ENCODE results near the gene SETX.

SETX gene

DNA sequence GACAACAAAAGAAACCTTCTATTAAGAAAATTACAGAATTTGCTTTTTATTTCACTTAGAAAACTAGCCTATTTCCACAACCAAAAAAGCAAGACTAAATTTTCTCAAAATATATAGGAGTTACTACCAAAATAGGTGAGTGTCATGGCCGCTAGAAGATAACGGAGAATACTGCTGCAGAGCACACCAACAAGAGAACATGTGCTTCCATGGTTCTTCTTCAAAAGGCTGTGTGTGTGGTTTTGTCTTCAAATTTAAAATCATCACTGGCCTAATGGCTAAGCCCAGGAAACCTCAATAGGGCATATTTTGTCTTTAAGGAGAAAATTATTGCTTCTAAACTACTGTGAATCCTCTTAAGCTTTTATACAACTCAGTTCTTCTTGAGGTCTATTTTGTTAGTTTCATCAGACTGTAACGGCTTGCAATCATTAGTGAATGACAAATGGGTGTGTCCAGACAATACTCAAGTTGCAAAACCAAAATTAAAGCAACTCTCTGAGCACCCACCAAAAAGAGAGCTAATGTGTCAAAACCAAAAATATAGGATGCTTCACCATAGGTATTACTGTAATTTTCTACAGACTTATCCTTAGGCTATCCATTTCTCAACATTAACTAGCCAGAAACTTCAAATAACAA is 3.3 kb downstream of the SETX start:
- no peak for DNase-seq

DNA sequence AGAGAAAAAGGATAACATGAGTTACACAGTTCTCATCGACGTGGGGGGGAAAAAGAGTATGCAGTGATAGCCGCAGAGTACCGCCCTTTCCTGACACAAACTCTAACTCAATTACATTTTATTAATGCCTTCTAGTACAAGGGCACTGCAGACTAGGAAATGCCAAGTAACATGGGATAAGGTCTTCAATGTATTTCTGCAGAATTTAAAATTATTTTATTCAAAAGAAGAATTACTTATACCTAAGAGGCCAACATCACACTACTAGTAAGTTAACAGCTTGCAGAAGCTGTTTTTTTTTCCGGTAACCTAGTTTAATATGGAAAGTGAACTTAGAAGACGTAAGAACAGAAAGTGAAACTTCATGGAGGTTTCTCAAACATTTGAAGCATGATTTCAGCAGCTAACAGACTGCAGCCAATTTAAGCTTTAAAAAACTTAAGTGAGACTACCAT is 3.9 kb downstream of the SETX start:
- DNase-seq: no peak

DNA sequence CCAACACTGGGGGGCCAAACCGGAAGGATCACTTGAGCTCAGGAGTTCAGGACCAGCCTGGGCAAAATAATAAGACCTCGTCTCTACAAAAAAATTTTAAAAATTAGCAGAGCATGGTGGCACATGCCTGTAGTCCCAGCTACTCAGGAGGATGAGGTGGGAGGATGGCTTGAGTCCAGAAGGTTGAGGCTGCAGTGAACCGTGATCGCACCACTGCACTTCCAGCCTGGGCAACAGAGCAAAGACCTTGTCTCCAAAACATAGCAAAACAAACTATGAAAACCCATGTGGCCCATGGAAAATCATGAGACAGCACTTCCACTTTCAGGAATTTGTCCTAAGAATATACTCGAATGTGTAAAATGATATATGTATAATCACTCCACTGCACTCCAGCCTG is 6.1 kb downstream of the SETX start:
- no peak for DNase-seq

DNA sequence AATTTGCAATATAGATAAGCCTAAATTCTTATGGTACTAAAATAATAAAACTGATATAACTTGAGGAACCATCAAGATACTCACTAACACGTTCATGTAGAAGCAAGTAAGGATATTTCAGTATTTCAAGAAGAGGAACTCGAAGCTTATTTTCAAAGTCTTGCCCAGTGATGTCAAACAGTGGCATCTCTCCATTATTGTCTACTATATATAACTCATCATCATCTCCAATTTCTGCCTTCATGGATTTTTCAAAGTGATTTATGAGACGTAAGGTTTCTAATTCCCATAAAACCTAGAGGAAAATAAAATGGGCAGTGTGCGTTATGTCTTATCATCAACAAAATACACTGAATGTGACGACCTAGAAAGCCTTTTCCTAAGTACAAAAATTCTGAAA is 8.6 kb downstream of the SETX start:
- no peak for DNase-seq

DNA sequence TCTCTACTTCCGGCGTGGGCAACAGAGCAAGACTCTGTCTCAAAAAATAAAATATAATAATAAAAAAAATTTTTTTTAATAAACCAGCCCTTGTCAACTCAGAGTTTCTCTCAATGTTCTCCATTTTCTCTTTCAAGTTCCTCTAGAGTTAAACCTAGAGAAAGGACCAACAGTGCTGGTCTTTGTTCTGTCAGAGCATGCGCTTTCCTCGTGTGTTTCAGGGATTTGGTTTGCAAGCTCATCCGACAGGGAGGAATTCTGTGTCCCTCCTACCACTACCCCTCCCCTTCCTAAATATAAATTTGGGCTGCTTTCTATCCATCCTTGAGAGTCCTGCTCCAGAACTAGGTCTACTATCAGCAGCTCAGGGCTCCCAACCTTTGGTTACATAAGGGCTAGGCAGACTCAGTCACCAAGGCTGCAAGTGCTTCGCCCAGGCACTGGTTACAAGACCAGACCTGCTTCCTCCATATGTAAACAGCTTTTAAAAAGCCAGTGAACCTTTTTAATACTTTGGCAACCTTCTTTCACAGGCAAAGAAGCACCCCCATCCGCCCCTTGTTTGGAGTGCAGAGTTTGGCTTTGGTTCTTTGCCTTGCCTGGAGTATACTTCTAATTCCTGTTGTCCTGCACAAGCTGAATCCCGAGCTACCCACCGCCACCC is 13.5 kb downstream of the SETX start:
- peak in 25 of 51 donors; percentile 3 to 64 (median 26) for DNase-seq

DNA sequence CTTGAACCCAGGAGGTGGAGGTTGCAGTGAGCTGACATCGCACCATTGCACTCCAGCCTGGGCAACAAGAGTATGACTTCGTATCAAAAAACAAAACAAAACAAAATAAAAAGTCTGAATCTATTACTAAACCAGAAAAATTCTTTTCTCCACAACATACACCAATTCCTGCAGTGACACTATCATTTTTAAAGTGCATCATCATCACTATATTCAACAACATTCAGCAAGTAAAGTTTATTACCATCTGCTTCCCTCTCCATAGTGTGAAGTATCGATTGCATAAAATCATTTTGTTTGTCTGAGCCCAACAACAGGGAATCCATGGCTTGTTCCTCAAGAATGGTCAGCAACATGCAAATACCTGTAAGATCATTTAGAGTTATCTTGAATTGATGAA is 20.4 kb downstream of the SETX start:
- DNase-seq: no peak

DNA sequence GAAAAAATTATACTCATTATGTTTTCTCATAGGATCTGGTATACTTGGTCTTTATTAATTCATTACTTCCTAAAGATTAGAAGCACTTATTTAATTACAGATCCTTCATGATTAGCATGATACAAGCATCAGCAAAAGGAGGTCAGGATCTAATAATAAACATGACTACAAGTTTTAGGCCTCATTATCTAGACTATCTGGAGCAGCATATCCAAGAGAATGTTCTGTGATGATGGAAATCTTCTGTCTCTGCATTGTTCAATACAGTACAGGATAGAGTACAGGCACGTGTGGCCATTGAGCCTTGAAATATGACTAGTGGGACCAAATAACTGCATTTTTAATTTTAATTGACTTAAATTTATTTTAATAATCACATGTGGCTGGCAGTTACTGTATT is 21.2 kb downstream of the SETX start:
- no peak for DNase-seq

DNA sequence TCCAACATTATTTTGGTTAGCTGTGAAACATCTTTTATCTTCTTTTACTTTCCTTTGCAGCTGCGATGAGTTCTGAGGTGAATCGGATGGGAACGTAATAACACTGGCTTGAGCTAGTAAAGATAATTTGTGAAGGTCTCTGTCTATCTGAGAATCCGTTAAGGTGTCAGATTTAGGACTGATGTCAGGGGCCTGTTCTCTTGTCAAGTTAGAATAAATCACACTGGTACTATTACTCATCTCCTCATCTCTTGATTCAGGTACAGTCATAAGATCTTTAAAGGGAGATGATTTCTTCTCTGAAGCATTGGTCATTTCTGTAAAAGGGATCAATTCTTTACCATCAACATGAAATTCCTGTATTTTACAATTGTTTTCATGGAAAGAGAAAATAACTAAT is 26.2 kb downstream of the SETX start:
- DNase-seq: no peak

DNA sequence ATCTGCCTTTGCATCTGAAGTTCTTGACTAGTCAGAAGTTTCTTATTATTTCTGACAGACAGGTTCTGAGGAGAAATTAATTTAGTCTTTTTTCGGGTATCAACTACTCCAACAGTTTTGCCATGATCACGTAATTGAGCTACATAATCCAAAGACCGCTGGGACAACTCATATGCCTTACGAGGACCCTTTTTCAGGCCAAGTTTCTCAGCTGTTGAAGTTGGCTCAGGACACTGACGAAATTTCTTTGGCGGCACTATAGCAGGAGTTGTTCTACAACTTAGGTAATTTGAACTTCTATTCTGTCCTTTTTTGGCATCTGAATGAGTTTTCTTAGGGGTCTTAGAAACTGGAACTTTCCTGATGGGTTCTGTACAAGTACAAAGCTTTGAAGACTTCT is 27.2 kb downstream of the SETX start:
- no peak for DNase-seq

DNA sequence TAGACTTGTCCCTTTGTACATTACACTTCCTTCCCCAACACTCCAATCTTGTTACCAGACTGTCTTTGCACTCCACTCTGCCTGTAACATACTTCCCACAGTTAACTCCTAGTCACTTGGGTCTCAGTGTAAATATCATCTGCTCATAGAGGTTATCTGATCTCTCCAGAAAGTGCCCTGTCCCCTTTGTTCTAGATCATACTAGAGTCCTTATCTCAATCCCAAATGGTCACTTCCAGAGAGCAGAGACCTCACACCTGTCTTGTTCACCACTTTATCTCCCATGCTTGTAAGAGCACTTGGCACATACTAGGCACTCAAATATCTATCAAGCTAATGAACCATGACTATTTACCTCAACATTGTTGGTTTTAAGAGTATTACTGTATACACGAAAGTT is 30.4 kb downstream of the SETX start:
- DNase-seq: no peak

DNA sequence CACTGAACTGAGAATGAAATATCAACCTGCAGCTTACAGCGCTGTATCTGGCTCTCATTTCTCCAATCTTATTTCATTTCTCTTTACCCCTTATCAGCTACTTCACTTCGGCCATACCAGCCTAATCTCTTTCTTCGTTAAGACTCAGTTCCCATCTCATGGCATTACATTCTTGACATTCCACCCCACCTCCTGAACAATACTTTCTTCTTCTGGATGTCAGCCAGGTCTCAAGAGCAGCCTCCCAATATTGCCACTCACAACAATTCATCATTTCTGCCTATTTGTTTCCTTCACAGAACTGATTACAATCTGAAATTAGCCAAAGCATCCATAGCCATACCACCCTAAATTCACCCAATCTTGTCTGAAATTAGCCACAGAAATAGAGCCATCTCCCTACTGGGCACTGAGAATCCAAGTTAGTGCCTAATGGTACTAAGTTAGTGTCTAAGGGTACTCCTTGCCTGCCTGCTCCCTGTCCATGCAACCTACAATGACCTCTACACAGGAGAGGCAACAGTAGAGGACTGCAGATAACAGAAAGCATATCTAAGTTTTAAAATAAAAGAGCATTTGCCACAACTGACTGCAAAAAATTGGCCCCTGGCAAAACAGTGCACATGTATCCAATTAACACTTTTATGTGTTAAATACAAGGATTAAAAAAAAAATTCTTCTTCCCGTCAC is 35.2 kb downstream of the SETX start:
- DNase-seq: no peak

DNA sequence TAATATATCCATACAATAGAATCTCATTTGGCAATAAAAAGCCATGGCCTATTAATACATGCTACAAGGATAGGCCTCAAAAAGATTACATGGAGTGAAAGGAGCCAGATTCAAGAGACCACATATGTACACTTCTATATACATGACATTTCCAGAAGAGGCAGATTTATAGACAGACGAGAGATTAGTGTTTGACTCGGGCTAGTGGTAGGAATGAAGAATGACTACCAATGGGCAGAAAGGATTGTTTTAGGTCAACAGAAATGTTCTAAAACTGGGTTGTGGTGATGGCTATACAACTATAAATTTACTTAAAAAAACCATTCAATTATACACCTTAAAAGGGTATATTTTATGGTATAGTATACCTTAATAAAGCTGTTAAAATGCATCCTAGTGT is 41.9 kb downstream of the SETX start:
- DNase-seq: no peak

DNA sequence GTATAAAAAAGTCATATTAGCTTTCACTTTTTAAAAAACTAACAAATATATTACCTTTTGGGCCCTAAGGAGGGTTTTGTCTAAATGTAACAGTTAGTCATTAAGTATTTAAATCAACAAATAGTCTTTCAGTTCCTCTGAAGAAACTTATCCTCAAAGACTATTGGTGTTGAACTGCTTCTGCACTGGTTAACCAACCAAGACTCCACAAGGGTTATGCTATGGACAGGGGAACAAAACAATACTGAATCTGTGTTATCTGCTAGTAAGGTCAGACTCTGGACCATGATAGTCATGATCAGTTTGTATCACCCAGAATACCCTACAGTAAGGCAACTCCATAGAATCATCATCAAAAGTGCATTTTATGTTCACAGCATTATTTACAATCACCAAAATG is 42.4 kb downstream of the SETX start:
- no peak for DNase-seq

DNA sequence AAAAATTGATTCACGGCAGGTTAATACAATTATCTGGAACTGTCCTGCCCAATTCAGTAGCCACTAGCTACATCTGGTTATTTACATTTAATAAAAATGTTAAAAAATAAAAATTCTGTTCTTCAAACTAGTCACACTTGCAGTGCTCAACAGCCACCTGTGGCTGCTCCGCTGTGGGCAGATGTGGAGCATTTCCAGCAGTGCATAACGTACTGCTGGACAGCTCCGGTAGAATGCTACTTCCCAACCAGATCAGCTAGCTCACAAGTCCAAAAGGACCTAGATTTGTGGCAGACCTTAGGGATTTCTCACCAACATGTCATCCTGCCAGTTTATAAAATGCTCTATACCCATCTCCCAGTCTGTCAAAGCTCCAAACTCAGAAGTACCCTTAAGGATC is 42.8 kb downstream of the SETX start:
- DNase-seq: no peak

DNA sequence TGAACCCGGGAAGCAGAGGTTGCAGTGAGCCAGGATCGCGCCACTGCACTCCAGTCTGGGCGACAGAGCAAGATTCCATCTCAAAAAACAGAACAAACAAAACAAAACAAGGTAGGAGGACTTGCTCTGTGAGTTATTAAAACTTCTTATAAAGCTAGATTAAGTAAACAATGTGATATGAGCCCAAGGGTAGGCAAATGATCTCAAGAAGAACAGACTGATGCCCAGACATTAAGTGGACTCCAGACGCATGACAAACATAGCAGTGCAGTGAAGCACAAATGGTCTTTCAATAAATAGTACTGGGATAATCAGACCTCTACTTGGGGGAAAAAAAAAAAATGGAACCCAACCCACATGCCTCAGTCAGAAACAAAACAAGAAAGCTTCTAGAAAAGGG is 45.7 kb downstream of the SETX start:
- DNase-seq: no peak

DNA sequence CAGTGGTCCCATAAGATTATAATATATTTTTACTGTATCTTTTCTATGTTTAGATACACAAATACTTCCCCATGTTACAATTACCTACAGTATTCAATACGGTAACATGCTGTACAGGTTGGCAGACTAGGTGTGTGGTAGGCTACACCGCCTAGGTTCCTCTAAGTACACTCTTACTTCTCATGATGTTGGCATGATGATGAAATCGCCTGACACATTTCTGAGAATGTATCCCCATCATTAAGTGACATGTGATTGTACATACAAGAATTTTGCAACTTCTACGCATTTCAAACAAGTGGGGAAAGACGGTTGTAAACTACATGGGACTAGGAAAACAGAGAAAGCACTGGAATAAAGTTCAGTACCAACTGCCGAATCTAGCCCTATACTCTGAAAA is 53.3 kb downstream of the SETX start:
- DNase-seq: no peak

DNA sequence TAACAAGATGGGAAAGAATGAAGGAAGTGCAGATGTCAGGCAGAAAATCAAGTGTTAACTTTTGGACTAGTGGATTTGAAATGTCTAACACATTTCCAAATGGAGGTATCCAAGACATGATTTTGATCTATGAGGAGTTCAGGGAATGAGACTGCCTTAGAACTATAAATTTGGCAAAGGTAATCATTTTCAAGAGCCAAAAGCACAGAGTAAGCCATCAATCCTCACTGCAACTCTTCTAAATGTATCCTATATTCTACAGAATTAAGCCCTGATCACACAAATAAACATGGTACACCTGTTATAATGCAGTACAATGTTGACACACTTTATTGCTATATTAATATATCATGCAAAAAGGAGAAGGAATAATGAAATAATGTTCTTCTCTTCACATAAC is 55.6 kb downstream of the SETX start:
- no peak for DNase-seq

DNA sequence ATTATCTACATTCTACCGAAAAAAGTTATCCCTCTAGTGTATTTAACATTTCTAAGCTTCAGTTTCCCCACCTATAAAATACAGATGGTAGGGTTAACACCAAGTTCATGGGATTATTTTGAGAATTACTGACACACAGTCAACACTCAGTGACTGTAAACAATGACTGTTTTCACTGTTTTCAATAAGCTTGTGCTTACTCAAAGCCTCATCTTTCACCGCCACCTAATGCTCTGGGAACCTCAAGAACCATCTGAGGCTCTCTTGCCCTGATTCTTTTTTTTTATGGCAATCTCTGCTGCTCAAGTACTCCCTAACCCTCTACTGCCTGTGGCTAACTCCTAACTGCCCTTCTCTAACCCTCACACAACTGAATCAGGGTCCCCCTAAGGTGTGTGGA is 59.6 kb downstream of the SETX start:
- no peak for DNase-seq

DNA sequence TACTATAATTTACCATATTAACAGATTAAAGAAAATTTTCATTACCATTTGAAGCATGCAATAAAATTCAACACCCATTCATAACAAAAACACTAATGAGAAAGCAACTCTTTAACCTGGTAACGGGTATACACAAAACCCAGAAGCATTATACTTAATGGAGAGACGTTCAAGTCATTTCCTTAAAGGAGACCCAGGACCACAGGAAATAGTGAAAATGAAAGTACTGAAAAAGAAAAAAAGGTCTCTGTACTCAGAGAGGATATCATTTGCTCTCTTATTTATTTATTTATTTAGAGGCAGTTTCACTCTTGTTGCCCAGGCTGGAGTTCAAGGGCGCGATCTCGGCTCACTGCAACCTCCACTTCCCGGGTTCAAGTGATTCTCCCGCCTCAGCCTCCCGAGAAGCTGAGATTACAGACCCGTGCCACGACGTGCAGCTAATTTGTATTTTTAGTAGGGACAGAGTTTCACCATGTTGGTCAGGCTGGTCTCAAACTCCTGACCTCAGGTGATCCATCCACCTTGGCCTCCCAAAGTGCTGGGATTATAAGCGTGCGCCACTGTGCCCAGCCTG is 61.6 kb downstream of the SETX start:
- DNase-seq: no peak

DNA sequence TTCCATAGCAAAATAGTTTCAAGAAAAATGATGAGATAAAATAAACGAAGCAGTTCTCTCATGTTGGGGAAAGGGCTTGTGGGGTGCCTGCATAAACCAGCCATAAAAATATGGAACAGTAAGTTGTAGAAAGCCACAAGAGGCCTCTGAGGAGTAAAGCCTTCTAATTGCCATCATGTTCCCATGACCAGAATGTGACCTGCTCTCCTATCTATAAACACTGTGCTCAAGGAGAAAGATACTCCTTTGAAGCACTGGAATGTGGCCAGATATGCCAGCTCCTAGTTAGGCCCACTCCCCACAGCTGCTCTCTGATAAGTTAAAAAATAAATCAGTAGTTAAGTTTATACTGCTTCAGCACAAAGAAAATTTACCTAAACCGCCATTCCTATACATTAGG is 65.8 kb downstream of the SETX start:
- DNase-seq: no peak

DNA sequence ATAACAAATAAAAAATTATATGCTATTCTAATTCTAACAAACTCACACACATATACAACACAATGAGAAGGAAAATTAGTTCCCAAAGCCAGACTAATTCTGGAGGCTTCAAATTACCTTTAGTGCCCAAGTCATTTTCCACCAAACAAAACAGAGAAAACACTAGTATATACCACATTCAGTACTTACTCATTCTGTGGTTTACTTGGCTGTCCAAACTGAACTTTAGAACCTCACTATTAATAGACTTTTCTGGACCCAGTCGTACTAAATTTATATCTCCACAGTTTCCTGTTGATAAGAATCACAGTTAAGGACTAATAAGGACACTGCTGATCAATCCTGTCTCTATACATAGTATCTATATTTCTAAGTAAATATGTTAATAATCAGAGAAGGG is 66.4 kb downstream of the SETX start:
- DNase-seq: no peak

DNA sequence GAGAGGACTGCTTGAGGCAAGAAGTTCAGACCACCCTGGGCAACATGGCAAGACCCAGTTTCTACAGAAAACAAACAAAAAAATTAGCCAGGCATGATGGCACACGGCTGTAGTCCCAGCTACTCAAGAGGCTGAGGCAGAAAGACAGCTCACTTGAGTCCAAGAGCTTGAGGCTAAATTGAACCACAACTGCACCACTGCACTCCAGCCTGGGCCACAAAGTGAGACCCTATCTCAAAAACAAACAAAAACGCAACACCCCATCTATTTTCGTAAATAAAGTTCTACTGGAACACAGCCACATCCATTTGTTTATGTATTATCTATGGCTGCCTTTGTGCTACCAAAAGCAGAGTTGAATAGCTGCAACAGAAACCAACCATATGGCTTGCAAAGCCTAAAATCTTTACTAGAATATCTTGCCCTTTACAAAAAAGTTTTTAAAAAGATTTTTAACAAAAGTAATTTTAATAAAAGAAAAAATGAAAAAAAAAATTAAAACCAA is 67.5 kb downstream of the SETX start:
- no peak for DNase-seq

DNA sequence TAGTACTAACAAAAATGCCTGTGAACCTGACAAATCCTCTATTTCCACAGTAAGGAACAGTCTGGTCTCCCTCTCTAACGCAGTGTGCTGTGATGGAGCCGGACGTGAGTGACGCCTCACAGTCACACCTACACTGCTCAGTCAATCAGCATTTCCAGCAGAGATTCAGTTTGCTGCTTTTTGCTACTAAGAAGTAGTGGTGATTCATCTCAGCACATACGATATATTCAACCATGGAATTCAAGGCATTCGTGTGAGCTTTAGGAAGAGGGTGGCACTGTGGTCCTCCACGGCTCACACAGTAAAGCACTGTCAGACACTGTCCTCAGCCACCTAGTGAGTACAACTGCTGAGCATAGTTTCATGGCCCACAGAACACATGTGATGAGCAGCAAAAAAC is 70.9 kb downstream of the SETX start:
- DNase-seq: peak in 1 of 51 donors; percentile 38
